Left forelimb (tissue), 1 donor: ENCODE results near the gene CARM1.

ENCODE experiments used
- DNase-seq: peaks from one replicate; pipeline ENCODE4 v3.0.0-alpha.2; 2018; ENCODE audit warnings: low spot score

Gene CARM1

GRCh38 chr19:10908380-10908960 is 37.1 kb downstream of the CARM1 start:
- no peak for DNase-seq

DNA sequence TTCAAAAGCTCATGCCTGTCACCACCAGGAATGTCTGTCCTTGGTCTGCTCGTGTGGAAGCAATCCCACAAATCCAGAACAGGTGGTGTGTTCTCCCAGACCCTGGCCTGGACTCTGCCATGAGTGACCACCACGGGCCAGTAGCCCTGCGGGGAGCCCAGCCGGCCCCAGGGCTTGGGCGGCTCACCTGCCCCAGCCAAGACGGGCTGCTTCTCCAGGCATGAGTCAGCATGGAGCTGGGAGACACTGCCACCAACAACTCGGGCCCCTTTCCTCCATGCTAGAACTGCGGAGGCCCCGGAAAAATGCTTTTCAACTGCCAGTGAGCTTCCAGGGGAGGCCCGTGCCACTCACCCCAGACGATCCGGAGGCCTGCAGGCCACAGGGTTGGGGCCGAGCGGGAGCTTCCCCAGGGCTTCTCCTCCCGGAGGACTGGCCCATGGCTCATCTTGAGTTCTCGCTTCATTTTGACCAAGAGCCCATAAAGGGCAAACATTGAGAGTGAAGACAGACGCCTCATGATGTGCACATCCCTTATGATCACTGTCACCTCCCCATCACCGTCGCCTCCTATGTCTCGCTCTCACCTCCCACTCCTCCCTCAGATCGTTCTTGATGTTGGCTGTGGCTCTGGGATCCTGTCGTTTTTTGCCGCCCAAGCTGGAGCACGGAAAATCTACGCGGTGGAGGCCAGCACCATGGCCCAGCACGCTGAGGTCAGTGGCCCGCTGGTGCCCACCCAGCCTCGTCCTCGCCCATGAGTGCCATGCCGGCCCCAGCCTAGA is 40.4 kb downstream of the CARM1 start:
- DNase-seq: no peak

GRCh38 chr19:10912619-10913018 is 41.3 kb downstream of the CARM1 start:
- DNase-seq: no peak

- no peak for DNase-seq
These were observed 42.5 kb downstream of the CARM1 start for GRCh38 chr19:10913716-10914340.

GRCh38 chr19:10915130-10916091 is 44.1 kb downstream of the CARM1 start:
- DNase-seq: peak; percentile 81

- DNase-seq: no peak
These were observed 45.2 kb downstream of the CARM1 start for GRCh38 chr19:10916602-10917001.

DNA sequence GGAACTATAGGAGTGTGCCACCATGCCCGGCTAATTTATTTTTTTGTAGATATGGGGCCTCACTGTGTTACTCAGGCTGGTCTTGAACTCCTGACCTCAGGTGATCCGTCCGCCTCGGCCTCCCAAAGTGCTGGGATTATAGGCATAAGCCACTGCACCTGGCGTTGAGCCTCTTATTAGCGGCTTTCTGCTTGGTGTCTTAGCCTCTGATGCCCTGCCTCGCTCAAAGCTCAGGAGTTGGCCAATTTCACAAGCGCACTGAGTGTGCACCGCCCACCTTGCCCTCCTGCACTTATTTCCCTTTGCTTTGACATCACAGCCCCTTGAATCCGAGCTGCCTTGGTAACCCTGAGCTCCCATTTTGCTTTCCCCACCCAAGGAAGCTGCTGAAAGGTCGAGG is 47.0 kb downstream of the CARM1 start:
- no peak for DNase-seq

- DNase-seq: no peak
These were observed 48.3 kb downstream of the CARM1 start for GRCh38 chr19:10919352-10920287.

DNA sequence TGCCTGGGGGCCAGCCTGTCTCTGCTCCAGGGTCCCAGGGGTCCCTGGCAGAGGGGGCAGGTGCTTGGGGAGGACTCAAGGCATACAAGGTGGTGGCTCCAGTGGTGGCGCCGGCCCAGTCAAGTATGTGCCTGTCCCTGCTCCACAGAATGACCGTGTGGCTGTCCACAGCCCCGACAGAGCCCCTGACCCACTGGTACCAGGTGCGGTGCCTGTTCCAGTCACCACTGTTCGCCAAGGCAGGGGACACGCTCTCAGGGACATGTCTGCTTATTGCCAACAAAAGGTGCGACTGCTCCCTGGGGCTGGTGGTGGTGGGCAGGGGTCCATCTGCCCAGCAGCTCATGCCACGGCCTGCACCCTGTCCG is 48.9 kb downstream of the CARM1 start:
- DNase-seq: no peak

DNA sequence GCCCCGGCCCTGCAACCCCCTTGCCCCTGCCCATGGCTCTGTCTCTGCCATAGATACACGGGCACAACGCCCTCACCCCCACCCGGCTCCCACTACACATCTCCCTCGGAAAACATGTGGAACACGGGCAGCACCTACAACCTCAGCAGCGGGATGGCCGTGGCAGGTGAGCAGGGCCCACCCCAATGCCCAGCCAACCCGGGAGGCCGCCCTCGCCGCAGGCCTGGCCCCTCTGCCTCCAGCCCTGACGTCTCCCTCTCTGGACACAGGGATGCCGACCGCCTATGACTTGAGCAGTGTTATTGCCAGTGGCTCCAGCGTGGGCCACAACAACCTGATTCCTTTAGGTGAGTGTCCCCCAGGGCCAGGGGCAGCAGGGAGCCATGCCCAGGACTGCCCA is 49.4 kb downstream of the CARM1 start:
- no peak for DNase-seq

DNA sequence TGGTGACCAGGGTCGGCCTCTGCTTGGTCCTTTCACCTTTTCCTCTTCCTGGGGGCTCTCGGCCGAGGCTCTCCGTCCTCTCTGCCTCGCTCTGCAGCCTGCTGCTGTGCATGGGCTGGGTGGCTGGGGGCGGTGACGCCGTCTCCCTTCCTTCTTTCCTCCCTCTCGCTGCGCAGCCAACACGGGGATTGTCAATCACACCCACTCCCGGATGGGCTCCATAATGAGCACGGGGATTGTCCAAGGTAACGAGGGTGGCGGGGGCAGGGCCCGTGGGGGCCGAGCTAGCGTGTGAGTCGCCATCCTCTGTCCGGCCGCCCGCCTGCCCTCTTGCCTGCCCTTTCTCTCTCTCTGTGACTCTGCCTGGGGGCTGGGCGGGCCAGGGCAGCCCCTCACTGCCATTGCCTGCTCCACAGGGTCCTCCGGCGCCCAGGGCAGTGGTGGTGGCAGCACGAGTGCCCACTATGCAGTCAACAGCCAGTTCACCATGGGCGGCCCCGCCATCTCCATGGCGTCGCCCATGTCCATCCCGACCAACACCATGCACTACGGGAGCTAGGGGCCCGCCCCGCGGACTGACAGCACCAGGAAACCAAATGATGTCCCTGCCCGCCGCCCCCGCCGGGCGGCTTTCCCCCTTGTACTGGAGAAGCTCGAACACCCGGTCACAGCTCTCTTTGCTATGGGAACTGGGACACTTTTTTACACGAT is 50.0 kb downstream of the CARM1 start:
- no peak for DNase-seq

- no peak for DNase-seq
These were observed 50.7 kb downstream of the CARM1 start for GRCh38 chr19:10921910-10922637.

DNA sequence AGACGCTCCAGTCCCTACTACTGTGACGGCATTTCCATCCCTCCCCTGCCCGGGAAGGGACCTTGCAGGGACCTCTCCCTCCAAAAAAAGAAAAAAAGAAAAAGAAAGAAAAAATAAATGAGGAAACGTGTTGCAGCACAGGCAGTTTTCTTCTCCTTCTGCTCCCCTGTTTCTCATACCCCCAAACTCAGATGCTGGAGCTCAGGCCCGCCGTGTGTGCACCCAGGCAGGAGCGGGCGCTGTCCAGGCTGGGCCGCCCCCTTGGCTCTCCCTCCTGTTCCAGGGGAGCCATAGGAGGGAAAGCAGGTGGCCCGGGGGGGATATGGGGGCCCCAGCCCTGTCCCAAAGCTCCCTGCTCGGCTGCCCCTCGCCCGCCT is 51.3 kb downstream of the CARM1 start:
- no peak for DNase-seq

GRCh38 chr19:10923260-10924112 is 52.1 kb downstream of the CARM1 start:
- DNase-seq: peak; percentile 65

DNA sequence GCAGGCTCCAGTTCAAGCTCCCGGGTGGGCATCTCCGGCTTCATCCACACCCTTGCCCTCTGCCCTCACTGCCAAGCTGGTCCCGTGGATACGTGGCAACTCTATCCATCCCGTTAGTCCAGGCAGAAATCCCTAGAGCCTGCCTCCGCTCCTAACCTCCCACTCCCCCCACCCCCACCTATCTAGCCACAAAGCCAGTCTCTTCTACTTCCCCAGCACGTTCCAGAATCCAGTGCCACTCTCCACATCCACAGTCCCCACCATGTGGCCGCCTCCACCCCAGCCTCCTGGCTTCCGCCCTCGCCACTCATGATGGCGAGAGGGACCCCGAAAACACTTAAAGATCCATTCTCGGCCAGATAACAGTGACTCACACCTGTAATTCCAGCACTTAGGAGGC is 53.2 kb downstream of the CARM1 start:
- DNase-seq: no peak

- DNase-seq: no peak
These were observed 56.6 kb downstream of the CARM1 start for GRCh38 chr19:10927730-10928562.

DNA sequence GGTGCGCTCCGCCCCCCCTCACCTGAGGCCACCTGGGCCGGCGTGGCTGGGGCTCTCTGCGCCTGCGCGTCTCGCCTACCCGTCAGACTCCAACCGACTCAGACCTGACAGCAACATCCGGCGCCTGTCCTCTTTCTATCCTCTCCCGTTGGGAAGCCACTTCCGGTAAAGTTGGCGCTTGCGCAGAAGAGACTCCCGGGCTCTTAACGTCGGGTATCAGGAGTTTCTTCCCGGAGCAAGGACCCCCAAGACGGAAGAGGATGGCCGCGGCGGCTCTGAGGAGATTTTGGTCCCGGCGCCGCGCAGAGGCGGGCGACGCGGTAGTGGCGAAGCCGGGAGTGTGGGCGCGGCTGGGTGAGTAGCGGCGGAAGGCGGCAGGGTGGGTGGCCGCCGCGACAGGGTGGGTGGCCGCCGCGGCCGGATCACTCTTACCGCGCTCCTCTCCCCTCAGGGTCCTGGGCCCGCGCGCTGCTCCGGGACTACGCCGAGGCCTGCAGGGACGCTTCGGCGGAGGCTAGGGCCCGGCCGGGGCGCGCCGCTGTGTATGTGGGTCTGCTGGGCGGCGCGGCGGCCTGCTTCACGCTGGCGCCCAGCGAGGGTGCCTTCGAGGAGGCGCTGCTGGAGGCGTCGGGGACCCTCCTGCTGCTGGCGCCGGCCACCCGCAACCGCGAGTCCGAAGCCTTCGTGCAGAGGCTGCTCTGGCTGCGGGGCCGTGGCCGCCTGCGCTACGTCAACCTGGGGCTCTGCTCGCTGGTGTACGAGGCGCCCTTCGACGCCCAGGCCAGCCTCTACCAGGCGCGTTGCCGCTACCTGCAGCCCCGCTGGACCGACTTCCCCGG is 57.4 kb downstream of the CARM1 start, which contains the start of the genes TIMM29 and YIPF2:
TIMM29 (plus strand) TSS at position 249 of the 839 bp plus-strand sequence; CDS start at position 261, 12 bp downstream.
YIPF2 (minus strand) TSS at position 77 of the 839 bp plus-strand sequence. CDS start 229 bp downstream, outside the sequence.
- peak; percentile 95 for DNase-seq
